HFFc6 (cell line): ENCODE data around the gene SMIM43. TPM values are rescaled to one million over a fixed set of nuclear protein-coding genes. Genes with fewer than 3 reads are reported as not detected.

Experiments used
- DNase-seq: peaks from one replicate; pipeline ENCODE4 v3.0.0-alpha.2; 2018
- H3K27ac Mint-ChIP-seq: 2 replicates; pipeline ENCODE4 v1.8.0; 2020; ENCODE audit warnings: mild to moderate bottlenecking, mixed read lengths
- H3K27me3 Mint-ChIP-seq: 2 replicates; pipeline ENCODE4 v1.8.0; 2021; ENCODE audit warnings: mild to moderate bottlenecking, moderate library complexity, mixed read lengths; ENCODE audit not compliant: insufficient read depth
- H3K36me3 Mint-ChIP-seq: 2 replicates; pipeline ENCODE4 v1.8.0; 2021; ENCODE audit warnings: low read depth, mixed read lengths
- H3K4me1 Mint-ChIP-seq: 2 replicates; pipeline ENCODE4 v1.8.0; 2020; ENCODE audit warnings: low read depth, mixed read lengths
- H3K4me3 Mint-ChIP-seq: 2 replicates; pipeline ENCODE4 v1.8.0; 2020; ENCODE audit warnings: mild to moderate bottlenecking, moderate library complexity, mixed read lengths
- H3K9me3 Mint-ChIP-seq: 2 replicates; pipeline ENCODE4 v1.8.0; 2020; ENCODE audit warnings: mild to moderate bottlenecking, mixed read lengths
- total RNA-seq, 6 experiments: library from RNA; stranded (reverse); fragmentation: NEBNext Ultra II Directional; extraction: Animal tissue kit (Norgen Biotek cat#: 25700); gene quantifications; 2 replicates in 1 of 6; 3 replicates in 5 of 6; pipeline ENCODE4 v1.2.3, GENCODE V29; 2021
- TF ChIP-seq, protein P1 (sequence below): fragments of 200-600 bp; sonication (generic); IDR thresholded peaks from 2 replicates; pipeline ENCODE4 v1.5.0; 2021; ENCODE audit warnings: antibody characterized with exemption, mild to moderate bottlenecking

The SMIM43 gene
- total RNA-seq, 6 experiments from 2014 or later = 0.35 to 2.2 (median 1.5) TPM

DNA sequence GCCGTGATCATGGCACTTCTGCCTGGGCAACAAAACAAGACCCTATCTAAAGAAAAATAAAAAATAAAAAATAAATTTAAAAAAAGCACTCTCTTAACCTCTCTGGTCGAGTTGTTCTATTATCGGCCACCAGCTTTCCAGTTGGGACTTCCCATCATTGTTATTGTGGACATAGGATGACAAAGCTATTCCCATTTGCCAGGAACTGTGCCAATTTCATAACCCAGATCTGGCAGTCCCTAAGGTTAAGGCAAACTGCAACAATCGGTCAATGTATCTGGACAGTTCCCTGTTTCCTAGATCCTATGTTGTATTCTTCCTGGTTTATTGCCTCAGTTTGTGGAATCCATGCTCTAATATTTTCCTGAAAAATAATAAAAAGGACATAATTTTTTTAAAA lies 50.4 kb downstream of the SMIM43 start:
- no peak for DNase-seq
- peaks cover 43% of the 10 kb centered on the region for H3K4me1 Mint-ChIP-seq
- H3K9me3 Mint-ChIP-seq = no peaks in the 10 kb centered on the region
- TF ChIP-seq, protein P1, sequence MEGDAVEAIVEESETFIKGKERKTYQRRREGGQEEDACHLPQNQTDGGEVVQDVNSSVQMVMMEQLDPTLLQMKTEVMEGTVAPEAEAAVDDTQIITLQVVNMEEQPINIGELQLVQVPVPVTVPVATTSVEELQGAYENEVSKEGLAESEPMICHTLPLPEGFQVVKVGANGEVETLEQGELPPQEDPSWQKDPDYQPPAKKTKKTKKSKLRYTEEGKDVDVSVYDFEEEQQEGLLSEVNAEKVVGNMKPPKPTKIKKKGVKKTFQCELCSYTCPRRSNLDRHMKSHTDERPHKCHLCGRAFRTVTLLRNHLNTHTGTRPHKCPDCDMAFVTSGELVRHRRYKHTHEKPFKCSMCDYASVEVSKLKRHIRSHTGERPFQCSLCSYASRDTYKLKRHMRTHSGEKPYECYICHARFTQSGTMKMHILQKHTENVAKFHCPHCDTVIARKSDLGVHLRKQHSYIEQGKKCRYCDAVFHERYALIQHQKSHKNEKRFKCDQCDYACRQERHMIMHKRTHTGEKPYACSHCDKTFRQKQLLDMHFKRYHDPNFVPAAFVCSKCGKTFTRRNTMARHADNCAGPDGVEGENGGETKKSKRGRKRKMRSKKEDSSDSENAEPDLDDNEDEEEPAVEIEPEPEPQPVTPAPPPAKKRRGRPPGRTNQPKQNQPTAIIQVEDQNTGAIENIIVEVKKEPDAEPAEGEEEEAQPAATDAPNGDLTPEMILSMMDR = no peak
- H3K27ac Mint-ChIP-seq = no peak overlapping the region
- H3K36me3 Mint-ChIP-seq = no peaks in the 10 kb centered on the region
- H3K4me3 Mint-ChIP-seq = no peak overlapping the region
- no peaks in the 10 kb centered on the region; the same call in 1 of the 2 replicates for H3K27me3 Mint-ChIP-seq

DNA sequence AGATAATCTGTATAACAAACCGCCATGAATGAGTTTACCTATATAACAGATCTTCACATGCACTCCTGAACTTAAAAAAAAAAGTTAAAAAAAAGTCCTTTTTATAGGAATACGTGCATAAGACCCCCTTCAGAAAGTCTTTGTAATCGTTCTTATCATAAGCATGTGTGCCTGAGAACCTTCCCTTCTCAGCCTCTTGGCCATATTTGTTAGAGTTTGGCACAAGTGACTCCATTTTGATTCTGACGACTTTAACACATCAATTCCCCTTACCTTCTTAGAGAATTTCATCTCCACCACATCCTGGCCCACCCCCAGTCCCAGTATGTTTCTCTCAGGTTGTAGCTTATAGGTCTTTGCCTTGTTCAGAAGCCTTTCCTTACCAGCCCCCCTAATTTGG lies 52.2 kb downstream of the SMIM43 start:
- no peak for DNase-seq
- Mint-ChIP-seq H3K9me3 (no peaks in the 10 kb centered on the region), H3K27ac (no peak overlapping the region), H3K36me3 (no peaks in the 10 kb centered on the region; the same call in 1 of the 2 replicates), H3K27me3 (peaks cover 2% of the 10 kb centered on the region), H3K4me1 (peaks cover 50% of the 10 kb centered on the region), H3K4me3 (no peak overlapping the region)
- TF ChIP-seq, protein P1 = no peak

DNA sequence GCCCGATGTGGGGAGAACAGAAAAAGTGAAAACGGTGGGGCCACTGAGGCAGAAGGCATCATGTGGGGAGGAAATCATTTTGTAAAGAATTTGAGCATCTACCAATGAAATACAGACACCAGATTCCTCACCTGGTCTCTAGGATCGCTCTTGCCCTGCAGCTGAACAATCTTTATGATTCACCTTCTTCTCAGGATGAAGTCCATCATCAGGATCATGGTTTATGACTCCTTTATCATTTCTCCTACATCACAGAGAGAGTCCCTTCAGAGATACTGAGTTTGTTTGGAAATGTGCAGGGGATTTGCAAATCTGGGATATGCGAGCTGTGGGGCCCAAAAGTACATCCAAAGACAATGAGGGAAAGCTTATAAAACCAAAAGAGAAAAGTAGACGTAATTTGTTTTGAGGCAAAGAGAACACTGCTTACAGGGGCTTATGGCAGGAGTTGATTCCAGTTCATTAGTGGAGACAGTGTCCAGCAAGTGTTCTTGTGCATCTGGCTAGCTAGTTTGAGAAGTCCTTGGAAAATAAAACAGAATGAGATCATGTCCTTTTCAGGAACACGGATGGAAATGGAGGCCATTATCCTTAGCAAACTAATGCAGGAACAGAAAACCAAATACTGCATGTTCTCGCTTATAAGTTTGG lies 52.8 kb downstream of the SMIM43 start:
- Mint-ChIP-seq H3K4me1 (peaks cover 52% of the 10 kb centered on the region), H3K9me3 (no peaks in the 10 kb centered on the region), H3K27me3 (peaks cover 2% of the 10 kb centered on the region), H3K4me3 (peak overlapping the region; percentile 87), H3K36me3 (no peaks in the 10 kb centered on the region; the same call in 1 of the 2 replicates), H3K27ac (peak overlapping the region; percentile 95)
- no peak for DNase-seq
- TF ChIP-seq, protein P1 = no peak

DNA sequence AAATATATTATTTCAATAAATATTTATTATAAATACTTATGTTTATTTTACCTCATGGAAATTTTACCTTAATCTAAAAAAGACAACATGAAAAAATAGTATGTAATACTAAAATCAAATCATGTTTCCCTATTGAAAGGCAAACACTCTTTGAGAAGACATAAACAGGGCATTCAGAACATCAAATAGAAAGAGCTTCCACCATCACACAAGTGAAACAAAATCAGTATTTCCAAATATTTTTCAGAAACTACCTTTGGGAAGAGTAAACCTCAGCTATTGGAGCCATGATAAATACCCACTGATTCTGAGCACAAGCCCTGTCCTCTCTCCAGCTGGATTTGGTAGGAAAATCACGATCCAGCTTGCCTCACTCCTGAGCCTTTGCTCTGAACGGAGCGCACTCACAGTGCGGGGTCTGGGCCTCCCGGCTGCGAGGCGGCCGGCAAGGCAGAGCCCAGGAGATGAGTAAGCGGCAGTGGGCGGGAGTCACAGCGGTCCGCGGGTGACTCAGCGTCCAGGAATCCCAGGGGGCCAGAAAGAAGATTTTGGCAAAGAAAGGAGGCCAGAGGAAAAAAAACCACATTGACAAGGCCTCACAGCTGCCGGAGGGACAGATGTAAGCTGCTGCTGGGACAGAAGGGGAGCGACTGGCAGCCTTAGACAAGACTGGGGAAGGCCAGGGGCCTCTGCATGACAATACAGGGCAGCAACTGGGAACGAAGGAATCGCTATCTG lies 53.5 kb downstream of the SMIM43 start:
- peak overlapping the region; percentile 87 for H3K4me3 Mint-ChIP-seq
- peaks cover 4% of the 10 kb centered on the region for H3K27me3 Mint-ChIP-seq
- H3K36me3 Mint-ChIP-seq = no peaks in the 10 kb centered on the region; the same call in 1 of the 2 replicates

DNA sequence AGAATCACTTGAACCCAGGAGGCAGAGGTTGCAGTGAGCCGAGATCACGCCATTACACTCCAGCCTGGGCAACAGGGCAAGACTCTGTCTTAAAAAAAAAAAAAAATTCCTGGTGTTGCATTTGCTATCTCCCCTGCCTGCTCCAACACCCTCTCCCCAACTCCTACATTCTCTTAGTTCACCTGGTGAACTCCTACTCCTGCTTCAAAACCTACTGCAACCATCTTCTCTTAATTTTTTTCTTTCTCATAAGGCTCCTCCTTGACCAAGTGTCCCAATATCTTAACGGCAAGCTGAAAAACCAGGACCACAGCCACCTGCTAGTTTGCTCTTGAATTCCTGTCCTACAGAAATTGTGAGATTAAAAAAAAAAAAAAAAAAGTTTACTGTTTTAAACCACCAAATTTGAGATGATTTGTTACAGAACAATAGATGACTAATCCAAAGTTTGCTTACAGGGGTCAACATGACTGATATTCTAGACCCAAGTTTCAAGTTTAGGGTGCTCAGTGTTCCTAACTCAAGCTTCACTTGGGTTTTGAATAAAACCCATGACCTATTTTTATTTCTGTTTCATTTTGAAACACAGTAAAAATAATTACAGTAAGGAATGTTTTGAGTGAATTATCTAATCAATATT lies 55.1 kb downstream of the SMIM43 start:
- Mint-ChIP-seq H3K27me3 (peaks cover 4% of the 10 kb centered on the region), H3K4me3 (peak overlapping the region; percentile 86; the same call in 1 of the 2 replicates), H3K4me1 (peaks cover 62% of the 10 kb centered on the region), H3K9me3 (no peaks in the 10 kb centered on the region), H3K27ac (peak overlapping the region; percentile 88; the same call in 1 of the 2 replicates), H3K36me3 (no peaks in the 10 kb centered on the region; the same call in 1 of the 2 replicates)
- no peak for DNase-seq
- TF ChIP-seq, protein P1 = no peak

More for the DNA sequence above, 53.5 kb downstream of the SMIM43 start:
- Mint-ChIP-seq H3K4me1 (peaks cover 59% of the 10 kb centered on the region), H3K9me3 (no peaks in the 10 kb centered on the region), H3K27ac (peak overlapping the region; percentile 95)
- DNase-seq = peak; percentile 92
- TF ChIP-seq, protein P1 = no peak

Other genes with a start within 250 kb of the SMIM43 start
- 1,000 to 10,000 TPM in 4 of 6 experiments, 100 to 1,000 TPM in 2; 934 to 1,075 (median 1,012) TPM for gene ANXA5, start 68.2 kb downstream of the SMIM43 start, total RNA-seq
- 10 to 100 TPM; 30.5 to 57.2 (median 49.4) TPM for gene EXOSC9, start 36.2 kb upstream of the SMIM43 start, total RNA-seq
- 10 to 100 TPM; 30.0 to 77.0 (median 68.9) TPM for gene CCNA2, start 58.7 kb upstream of the SMIM43 start, total RNA-seq
- gene BBS7, start 105.3 kb upstream of the SMIM43 start, total RNA-seq = 10 to 100 TPM; 20.3 to 30.0 (median 24.0) TPM
- gene TRPC3, start 186.9 kb upstream of the SMIM43 start, total RNA-seq = not detected